ENCODE results near the gene PACSIN2. TPM values are rescaled to one million over a fixed set of nuclear protein-coding genes. Genes with fewer than 3 reads are reported as not detected.

PACSIN2 gene
- total RNA-seq, 1 experiment from 2014 or later: 70.5 TPM

GRCh38 chr22:43015677-43016042 is 711 bp upstream of the PACSIN2 start:
- ChIA-PET CTCF (interaction anchor here (0.9 to 2.9 kb wide), 3 partner anchors 37 to 148 kb away, joined by 3 to 16 read pairs (median 7); no protein-coding TSS in a partner anchor), POLR2A (interaction anchor here (0.6 to 2.5 kb wide), 9 partner anchors 11 to 555 kb away, joined by 3 to 12 read pairs (median 6); partner anchors contain the start of gene ARFGAP3)
- Mint-ChIP-seq H3K4me1 (peaks cover 26% of the 10 kb centered on the region), H3K9me3 (peaks cover 8% of the 10 kb centered on the region), H3K27ac (peak overlapping the region; percentile 65), H3K36me3 (peaks cover 6% of the 10 kb centered on the region), H3K27me3 (ENCODE audit: low read depth) (peaks cover 14% of the 10 kb centered on the region), H3K4me3 (peak overlapping the region; percentile 95)
- ATAC-seq (no peak), DNase-seq (ENCODE audit: low spot score) (no peak)
- no peak for TF ChIP-seq MXD4 (CRISPR knock-in tag; IDR thresholded peaks at IDR 0.05; ENCODE audit: borderline replicate concordance)
- TF ChIP-seq MYBL2 (CRISPR knock-in tag; IDR thresholded peaks at IDR 0.05): no peak
- no peak for TF ChIP-seq SMAD3 (CRISPR knock-in tag; IDR thresholded peaks at IDR 0.05; ENCODE audit: borderline replicate concordance)
- no peak for TF ChIP-seq CBFB (CRISPR knock-in tag; IDR thresholded peaks at IDR 0.05; ENCODE audit: low read depth)
- no peak for TF ChIP-seq FOXP1 (CRISPR knock-in tag; IDR thresholded peaks at IDR 0.05; ENCODE audit: borderline replicate concordance)
- no peak for TF ChIP-seq ZNF425 (CRISPR knock-in tag; conservative IDR thresholded peaks at IDR 0.05)
- no peak for TF ChIP-seq ZNF317 (CRISPR knock-in tag; IDR thresholded peaks at IDR 0.05; ENCODE audit: borderline replicate concordance, low read depth)
- no peak for TF ChIP-seq E2F4 (CRISPR knock-in tag; IDR thresholded peaks at IDR 0.05; ENCODE audit: borderline replicate concordance, low read depth)
- no peak for TF ChIP-seq CREB1 (CRISPR knock-in tag; IDR thresholded peaks at IDR 0.05)
- TF ChIP-seq EMX1 (CRISPR knock-in tag; IDR thresholded peaks at IDR 0.05): no peak
- TF ChIP-seq NR3C1 (CRISPR knock-in tag; conservative IDR thresholded peaks at IDR 0.05; ENCODE audit: low read depth): no peak
- no peak for TF ChIP-seq TP53 (CRISPR knock-in tag; IDR thresholded peaks at IDR 0.05)
- no peak for TF ChIP-seq ATF2 (CRISPR knock-in tag; IDR thresholded peaks at IDR 0.05; ENCODE audit: borderline replicate concordance, low read depth)
- TF ChIP-seq ZNF219 (CRISPR knock-in tag; IDR thresholded peaks at IDR 0.05; ENCODE audit: borderline replicate concordance): no peak

- POLR2A ChIA-PET: interaction anchor here (0.6 to 2.5 kb wide), 11 partner anchors 10 to 1585 kb away, joined by 3 to 12 read pairs (median 3); partner anchors contain the start of gene ARFGAP3
- Mint-ChIP-seq H3K36me3 (peaks cover 6% of the 10 kb centered on the region), H3K27me3 (ENCODE audit: low read depth) (peaks cover 14% of the 10 kb centered on the region), H3K9me3 (peaks cover 8% of the 10 kb centered on the region), H3K4me3 (peak overlapping the region; percentile 95), H3K27ac (peak overlapping the region; percentile 91), H3K4me1 (peaks cover 30% of the 10 kb centered on the region)
- TF ChIP-seq AR (CRISPR knock-in tag; IDR thresholded peaks at IDR 0.05) (no peak), FOXP4 (CRISPR knock-in tag; IDR thresholded peaks at IDR 0.05) (0 out of 2 replicates have a peak, but pooled peaks have one; percentile 10), ARID4B (CRISPR knock-in tag; IDR thresholded peaks at IDR 0.05; ENCODE audit: borderline replicate concordance) (0 out of 2 replicates have a peak, but pooled peaks have one; percentile 37), KAT7 (CRISPR knock-in tag; IDR thresholded peaks at IDR 0.05; ENCODE audit: borderline replicate concordance) (no peak)
- DNase-seq (ENCODE audit: low spot score) (peak; percentile 65), ATAC-seq (peak; percentile 8)
- CTCF ChIA-PET: interaction anchor here (0.7 to 2.9 kb wide), 9 partner anchors 12 to 147 kb away, joined by 3 to 16 read pairs (median 5); no protein-coding TSS in a partner anchor
These were observed 557 bp downstream of the PACSIN2 start for GRCh38 chr22:43014316-43014868.
